Stomach (tissue), 4 donors: ENCODE results near the gene LMO3.

ENCODE experiments used
- EP300 ChIP-seq: sonication (generic); formaldehyde crosslinking; IDR thresholded peaks from one replicate; pipeline ENCODE4 v1.6.1; 2017; ENCODE audit warnings: antibody characterized with exemption
- POLR2A ChIP-seq, 4 donors: fragments of 450-650 bp; IDR thresholded peaks; one replicate each; pipeline ENCODE4 v1.6.1; 2016; ENCODE audit warnings: antibody characterized with exemption in 4 of 4, control low read depth in 2 of 4, mild to moderate bottlenecking in 1 of 4, moderate library complexity in 1 of 4
- POLR2AphosphoS5 ChIP-seq, 3 donors: sonication (generic); formaldehyde crosslinking; IDR thresholded peaks; one replicate each; pipeline ENCODE4 v1.6.1; 2016; ENCODE audit warnings: antibody characterized with exemption in 3 of 3
- TF ChIP-seq, protein P1 (sequence below), 7 experiments: fragments of 450-650 bp in 4 of 7; fragments of 200-600 bp in 3 of 7; sonication (generic) in 3 of 7; IDR thresholded peaks; one replicate each; pipeline ENCODE4 v1.5.1; 2016 to 2019; ENCODE audit warnings: antibody characterized with exemption in 7 of 7, control low read depth in 2 of 7, mild to moderate bottlenecking in 1 of 7

DNA sequence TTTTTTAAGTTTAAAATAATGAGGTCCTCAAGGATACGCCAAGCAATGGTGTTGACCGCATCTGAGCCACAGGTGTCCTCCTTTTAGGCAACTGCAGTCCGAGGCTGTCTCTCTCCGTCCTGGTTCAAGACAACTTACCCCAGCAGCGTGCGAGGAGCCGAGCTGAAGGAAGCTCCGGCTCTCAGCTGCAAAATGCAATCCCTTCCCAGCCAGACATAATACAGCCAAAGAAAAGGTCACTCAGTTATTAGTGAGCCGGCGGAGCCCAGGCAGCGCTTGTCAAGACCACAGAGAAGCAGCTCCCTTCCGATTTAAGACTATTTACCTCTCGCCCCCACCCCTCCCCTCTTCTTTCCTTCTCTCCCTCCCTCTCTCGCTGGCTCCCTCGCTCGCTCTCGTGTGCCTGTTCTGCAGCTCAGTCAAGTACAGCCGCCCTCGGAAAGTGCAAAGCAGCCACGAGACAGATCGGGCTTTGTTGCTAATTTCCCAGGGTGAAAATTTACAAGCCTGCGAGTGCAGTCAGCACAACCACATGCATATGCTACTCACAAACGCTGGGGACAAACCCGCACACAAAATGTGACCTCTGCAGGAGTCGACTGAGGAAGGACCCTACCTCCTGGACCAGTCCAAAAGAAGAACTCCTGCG, 363 bp upstream of the LMO3 start:
- TF ChIP-seq, protein P1, sequence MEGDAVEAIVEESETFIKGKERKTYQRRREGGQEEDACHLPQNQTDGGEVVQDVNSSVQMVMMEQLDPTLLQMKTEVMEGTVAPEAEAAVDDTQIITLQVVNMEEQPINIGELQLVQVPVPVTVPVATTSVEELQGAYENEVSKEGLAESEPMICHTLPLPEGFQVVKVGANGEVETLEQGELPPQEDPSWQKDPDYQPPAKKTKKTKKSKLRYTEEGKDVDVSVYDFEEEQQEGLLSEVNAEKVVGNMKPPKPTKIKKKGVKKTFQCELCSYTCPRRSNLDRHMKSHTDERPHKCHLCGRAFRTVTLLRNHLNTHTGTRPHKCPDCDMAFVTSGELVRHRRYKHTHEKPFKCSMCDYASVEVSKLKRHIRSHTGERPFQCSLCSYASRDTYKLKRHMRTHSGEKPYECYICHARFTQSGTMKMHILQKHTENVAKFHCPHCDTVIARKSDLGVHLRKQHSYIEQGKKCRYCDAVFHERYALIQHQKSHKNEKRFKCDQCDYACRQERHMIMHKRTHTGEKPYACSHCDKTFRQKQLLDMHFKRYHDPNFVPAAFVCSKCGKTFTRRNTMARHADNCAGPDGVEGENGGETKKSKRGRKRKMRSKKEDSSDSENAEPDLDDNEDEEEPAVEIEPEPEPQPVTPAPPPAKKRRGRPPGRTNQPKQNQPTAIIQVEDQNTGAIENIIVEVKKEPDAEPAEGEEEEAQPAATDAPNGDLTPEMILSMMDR (IDR thresholded peaks at IDR 0.05) = no peak
- TF ChIP-seq POLR2AphosphoS5 (IDR thresholded peaks at IDR 0.05) (no peak), EP300 (no peak), POLR2A (IDR thresholded peaks at IDR 0.05) (no peak)
